Stimulated activated CD4-positive, alpha-beta T cell treated with anti-CD3 and anti-CD28 coated beads, Interleukin-12 subunit alpha, Interleukin-12 subunit beta, amount 100 ng/mL, for 48 hours (primary cell): ENCODE measurements around the gene TRAK2.
A peak's percentile ranks its signal among the peaks of the same experiment; 100 is the strongest.
"Not testable (repeated sequence)": the region's sequence is repeated elsewhere in the genome, so short reads cannot be mapped to it uniquely, and the experiment has no call there.

Experiments used
- DNase-seq, 3 donors: peaks; one replicate each; pipeline ENCODE4 v3.0.0-alpha.2; 2020; ENCODE audit warnings: low read depth in 2 of 3, low spot score in 1 of 3

The TRAK2 gene, protein sequence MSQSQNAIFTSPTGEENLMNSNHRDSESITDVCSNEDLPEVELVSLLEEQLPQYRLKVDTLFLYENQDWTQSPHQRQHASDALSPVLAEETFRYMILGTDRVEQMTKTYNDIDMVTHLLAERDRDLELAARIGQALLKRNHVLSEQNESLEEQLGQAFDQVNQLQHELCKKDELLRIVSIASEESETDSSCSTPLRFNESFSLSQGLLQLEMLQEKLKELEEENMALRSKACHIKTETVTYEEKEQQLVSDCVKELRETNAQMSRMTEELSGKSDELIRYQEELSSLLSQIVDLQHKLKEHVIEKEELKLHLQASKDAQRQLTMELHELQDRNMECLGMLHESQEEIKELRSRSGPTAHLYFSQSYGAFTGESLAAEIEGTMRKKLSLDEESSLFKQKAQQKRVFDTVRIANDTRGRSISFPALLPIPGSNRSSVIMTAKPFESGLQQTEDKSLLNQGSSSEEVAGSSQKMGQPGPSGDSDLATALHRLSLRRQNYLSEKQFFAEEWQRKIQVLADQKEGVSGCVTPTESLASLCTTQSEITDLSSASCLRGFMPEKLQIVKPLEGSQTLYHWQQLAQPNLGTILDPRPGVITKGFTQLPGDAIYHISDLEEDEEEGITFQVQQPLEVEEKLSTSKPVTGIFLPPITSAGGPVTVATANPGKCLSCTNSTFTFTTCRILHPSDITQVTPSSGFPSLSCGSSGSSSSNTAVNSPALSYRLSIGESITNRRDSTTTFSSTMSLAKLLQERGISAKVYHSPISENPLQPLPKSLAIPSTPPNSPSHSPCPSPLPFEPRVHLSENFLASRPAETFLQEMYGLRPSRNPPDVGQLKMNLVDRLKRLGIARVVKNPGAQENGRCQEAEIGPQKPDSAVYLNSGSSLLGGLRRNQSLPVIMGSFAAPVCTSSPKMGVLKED

GRCh38 chr2:201451292-201452057 is at the start of gene TRAK2, which contains the start of gene STRADB:
TRAK2 (minus strand) TSS chr2:201451458; CDS start chr2:201420507, 30,951 bp downstream.
STRADB (plus strand) TSS chr2:201451740; CDS start chr2:201454841, 3,101 bp downstream.
- peak; percentile 92 to 94 (median 94) for DNase-seq

- no peak for DNase-seq
These were observed 49.3 kb upstream of the TRAK2 start for GRCh38 chr2:201500534-201500933.

GRCh38 chr2:201496785-201497184 is 45.5 kb upstream of the TRAK2 start:
- DNase-seq, result no peak

GRCh38 chr2:201490291-201490690 is 39.0 kb upstream of the TRAK2 start:
- DNase-seq, result no peak

- no peak for DNase-seq
These were observed 33.5 kb upstream of the TRAK2 start for GRCh38 chr2:201484805-201485204.

DNA sequence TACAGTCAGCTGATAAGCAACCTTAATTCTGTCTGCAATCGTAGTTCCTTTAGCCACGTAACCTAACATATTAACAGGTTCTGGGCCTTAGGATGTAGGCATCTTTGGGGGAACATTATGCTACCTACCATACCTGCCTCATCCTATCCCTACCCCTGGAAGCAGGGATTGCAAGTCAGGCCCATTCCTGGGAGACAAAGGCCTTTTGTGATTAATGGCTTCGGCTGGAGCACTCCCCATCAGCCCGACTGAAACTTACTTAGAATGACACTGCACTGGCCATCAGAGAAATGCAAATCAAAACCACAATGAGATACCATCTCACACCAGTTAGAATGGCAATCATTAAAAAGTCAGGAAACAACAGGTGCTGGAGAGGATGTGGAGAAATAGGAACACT is 32.5 kb upstream of the TRAK2 start:
- not testable (repeated sequence) for DNase-seq

- DNase-seq, result no peak
These were observed 32.1 kb upstream of the TRAK2 start for GRCh38 chr2:201483342-201483741.

- DNase-seq, result no peak
These were observed 31.3 kb upstream of the TRAK2 start for GRCh38 chr2:201482543-201482942.

DNA sequence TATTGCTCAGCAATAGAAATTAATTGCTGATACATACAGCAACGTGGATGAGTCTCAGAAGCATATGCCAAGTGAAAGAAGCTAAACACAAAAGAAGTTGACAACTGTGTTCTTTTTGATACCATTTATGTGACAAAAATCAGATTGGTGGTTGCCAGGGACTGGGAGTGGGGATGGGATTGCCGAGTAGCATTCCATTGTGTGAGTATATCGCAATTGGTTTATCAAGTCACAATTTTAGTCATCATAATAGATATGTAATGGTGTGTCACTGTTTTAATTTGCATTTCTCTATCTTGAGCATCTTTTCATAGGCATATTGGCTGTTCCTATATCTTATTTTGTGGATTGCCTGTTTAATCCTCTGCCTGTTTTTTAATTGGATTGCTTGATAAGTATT is 21.2 kb upstream of the TRAK2 start:
- DNase-seq, result no peak

DNA sequence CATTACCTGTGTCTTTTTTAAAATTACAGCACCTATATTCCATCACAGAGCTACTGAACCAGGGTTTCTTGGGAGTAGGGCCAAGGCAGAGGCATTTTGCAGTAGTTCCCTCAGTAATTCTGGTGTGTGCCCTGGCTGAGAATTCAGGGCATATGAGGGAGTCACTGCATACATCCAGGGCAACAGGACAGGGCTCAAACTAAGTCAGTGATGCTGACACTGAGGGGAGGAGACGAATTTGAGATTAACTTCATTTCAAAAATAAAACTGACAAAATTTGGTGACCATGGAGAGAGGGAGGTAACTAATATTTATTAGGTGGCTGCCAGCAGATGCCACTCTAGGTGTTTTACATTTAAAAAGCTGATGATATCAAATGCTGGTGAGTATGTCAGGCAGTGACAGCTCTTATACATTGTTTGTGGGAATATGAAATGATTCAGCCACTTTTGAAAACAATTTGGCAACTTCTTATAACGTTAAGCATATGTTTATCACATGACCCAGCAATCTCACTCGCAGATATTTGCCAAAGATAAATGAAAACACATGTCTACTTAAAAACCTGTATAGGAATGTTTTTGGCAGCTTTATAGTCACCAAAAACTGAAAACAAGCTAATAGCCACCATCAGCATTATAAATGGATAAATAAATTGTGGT is 20.6 kb upstream of the TRAK2 start:
- no peak for DNase-seq

- DNase-seq, result no peak
These were observed 19.8 kb upstream of the TRAK2 start for GRCh38 chr2:201470821-201471731.

- DNase-seq, result no peak
These were observed 16.4 kb upstream of the TRAK2 start for GRCh38 chr2:201467666-201468065.

DNA sequence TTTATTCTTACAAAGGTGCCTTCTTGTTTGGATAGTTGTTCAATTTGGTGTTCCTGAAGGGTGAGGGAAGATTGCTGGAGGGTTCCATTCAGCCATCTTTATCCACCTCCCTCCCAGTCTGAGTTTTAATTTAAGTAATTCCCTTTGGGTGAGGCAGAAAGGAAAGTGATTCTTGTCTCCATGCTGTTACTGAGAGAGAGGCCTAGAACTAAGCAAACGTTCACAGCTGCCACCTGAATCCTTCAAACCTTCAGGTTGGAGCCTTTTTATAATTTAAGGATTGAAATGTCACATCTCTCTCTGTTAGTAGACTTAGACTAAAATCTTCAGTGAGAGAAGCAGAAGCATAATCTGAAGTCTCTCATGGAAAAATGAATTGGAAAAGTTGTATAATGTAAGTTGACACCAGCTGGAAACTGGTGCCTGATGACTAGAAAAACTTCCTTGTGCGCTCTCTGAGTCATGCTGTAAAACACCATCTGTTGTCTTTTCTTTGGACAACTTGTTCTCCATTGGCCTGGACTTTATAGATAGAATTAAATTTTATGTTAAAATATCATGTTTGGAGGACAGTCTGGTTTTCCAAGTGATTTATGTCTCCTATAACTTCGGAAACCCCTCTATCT is 14.9 kb upstream of the TRAK2 start:
- no peak for DNase-seq

DNA sequence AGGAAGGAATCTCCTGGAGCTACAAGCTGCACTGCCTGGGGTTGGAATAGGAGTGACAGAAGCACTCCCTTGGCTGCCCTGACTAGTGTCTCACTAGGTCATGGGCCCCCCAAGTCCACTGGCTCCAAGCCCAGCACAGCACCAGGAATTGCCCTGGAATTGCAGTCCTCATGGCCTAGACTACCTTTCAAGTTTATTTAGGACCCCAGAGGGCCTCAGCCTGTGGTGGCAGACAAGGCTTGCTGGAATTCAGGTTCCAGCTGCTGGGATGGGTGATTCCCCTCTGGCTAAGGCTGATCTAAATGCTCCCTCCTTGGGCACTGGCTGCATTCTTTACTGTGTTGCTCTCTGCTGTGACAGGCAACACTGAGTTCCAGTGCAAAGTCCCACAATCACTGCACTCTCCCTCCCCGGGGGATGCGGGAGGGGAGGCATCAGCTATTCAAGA is 14.3 kb upstream of the TRAK2 start:
- DNase-seq, result no peak

DNA sequence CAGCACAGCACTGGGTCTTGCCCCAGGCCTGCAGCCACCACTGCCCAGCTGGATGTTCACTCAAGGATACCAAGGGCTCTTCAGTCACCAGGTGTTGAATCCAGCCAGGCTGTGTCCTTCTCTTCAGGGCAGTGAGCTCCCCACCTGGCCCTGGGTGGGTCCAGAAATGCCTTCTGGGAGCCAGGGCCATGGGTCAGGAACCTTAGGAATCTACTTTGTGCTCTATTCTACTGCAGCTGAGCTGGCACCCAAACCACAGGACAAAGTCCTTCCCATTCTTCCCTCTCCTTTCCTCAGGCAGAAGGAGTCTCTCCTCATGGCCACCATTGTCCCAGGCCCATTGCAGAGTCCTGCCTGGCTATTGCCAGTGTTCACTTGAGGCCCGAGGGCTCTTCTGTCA is 13.3 kb upstream of the TRAK2 start:
- no peak for DNase-seq

DNA sequence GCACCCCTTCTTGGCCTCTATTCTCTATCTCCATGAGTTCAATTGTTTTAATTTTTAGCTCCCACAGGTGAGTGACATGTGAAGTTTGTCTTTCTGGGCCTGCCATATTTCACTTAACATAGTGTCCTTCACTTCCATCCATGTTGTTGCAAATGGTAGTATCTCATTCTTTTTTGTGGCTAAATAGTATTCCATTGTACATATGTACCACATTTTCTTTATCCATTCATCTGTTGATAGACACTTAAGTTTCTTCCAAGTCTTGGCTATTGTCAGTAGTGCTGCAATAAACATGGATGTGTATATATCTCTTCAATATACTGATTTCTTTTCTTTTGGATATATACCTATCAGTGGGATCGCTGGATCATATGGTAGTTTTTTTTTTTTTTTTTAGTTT is 9.3 kb upstream of the TRAK2 start:
- no peak for DNase-seq

GRCh38 chr2:201458381-201458780 is 7.1 kb upstream of the TRAK2 start:
- no peak for DNase-seq

DNA sequence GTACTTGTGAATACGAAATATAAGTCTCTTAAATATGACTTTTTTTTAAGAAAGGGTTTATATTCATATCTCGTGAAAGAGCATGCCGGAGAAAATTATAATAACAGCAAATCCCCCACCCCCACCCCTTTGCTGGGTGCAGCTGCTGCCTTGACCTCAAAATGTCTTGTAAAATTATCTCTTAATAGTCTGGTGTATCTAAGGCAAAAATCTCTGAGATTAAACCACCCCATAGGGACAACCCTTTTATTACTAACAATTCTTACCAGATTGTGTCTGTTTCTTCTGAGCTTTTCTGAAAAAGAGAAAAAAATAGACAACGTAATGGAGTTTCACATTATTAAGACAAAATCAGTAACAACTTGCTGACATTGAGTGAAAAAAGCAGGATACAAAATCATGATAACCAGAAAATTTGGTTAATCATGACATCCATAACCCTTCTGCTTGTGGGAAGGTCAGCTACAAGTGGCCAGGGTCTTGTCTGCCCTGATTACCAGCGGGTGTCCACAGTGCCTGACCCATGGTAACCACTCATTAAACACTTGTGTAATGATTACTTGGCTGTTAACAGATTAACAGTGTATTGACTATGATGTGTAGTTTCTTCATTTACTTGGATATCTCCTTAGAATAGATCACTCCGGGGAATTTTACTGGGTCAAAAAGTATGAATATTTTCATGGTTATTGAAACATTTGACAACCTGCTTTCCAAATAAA is 1.8 kb upstream of the TRAK2 start:
- DNase-seq, result no peak
